Body of pancreas (tissue), 4 donors: ENCODE data around the gene C19orf12. TPM values are rescaled to one million over a fixed set of nuclear protein-coding genes. Genes with fewer than 3 reads are reported as not detected.
A peak's percentile ranks its signal among the peaks of the same experiment; 100 is the strongest.

Source experiments
- ATAC-seq: fragments of 150-250 bp; one replicate; pipeline ENCODE4 v1.9.1; 2016
- DNase-seq, 4 donors: peaks; one replicate each; pipeline ENCODE4 v3.0.0-alpha.2; 2019
- H3K27ac ChIP-seq, 4 donors: fragments of 200-600 bp; sonication (generic); 1 replicate in 3 of 4; 2 replicates in 1 of 4; pipeline versions ENCODE4 v1.5.1 to v1.6.1; 2016 to 2019; ENCODE audit warnings: mild to moderate bottlenecking in 1 of 4, mixed read lengths in 1 of 4, moderate library complexity in 1 of 4
- H3K27me3 ChIP-seq, 2 donors: fragments of 200-600 bp; sonication (generic); one replicate each; pipeline ENCODE4 v1.6.0; 2016; ENCODE audit warnings: mild to moderate bottlenecking in 1 of 2
- H3K36me3 ChIP-seq, 2 donors: fragments of 200-600 bp; sonication (generic); replicated peaks in 1 of 2; 2 replicates each; pipeline ENCODE4 v1.5.1; 2016; ENCODE audit warnings: low read depth in 2 of 2; ENCODE audit not compliant: insufficient read depth in 1 of 2
- H3K4me1 ChIP-seq: fragments of 200-600 bp; sonication (generic); one replicate; pipeline ENCODE4 v1.6.0; 2016
- H3K4me3 ChIP-seq, 2 donors: fragments of 200-600 bp; sonication (generic); 1 replicate in 1 of 2; 2 replicates in 1 of 2; pipeline ENCODE4 v1.5.1; 2016 to 2019
- H3K9me3 ChIP-seq, 3 donors: fragments of 200-600 bp; sonication (generic); 1 replicate in 2 of 3; 2 replicates in 1 of 3; pipeline ENCODE4 v1.5.1; 2016
- CTCF ChIP-seq, 7 experiments: fragments of 450-650 bp in 4 of 7; fragments of 200-600 bp in 3 of 7; sonication (generic) in 3 of 7; IDR thresholded peaks; one replicate each; pipeline ENCODE4 v1.5.1; 2016 to 2019; ENCODE audit warnings: antibody characterized with exemption in 7 of 7
- POLR2A ChIP-seq, 3 donors: fragments of 450-650 bp; IDR thresholded peaks; one replicate each; pipeline ENCODE4 v1.6.1; 2016; ENCODE audit warnings: antibody characterized with exemption in 3 of 3, mild to moderate bottlenecking in 2 of 3
- WGBS, 2 donors: methylation state at CpG; one replicate each; pipeline ENCODE4 v1.1.5; 2017; 5-methylcytosine and 5-hydroxymethylcytosine counted together
- intact Hi-C: fragments of 100-400 bp; cut with DNase I; formaldehyde crosslinking; loops from one replicate; pipeline ENCODE4 v1.15.1; 2023
- total RNA-seq, 2 donors: library from RNA; depleted of rRNA; stranded (reverse); fragments of >200 nt; gene quantifications; one replicate each; pipeline ENCODE4 v1.1.0, GENCODE V29; 2016

C19orf12 gene
- total RNA-seq, 2 donors from 2014 or later = 18.2 to 23.7 TPM

- intact Hi-C loops = no loop called here
- H3K27me3 ChIP-seq = no peaks in the 10 kb centered on the region
Measured at GRCh38 chr19:29687897-29688728, 26.9 kb downstream of the C19orf12 start.

GRCh38 chr19:29687244-29687896 is 27.7 kb downstream of the C19orf12 start:
- ATAC-seq (peak; percentile 65), DNase-seq (peak in 1 of 4 donors; percentile 36)
- H3K36me3 ChIP-seq = no peaks in the 10 kb centered on the region
- TF ChIP-seq CTCF (IDR thresholded peaks at IDR 0.05) (no peak), POLR2A (IDR thresholded peaks at IDR 0.05) (no peak)
- intact Hi-C loops = no loop called here
- no peak overlapping the region for H3K4me3 ChIP-seq
- no peaks in the 10 kb centered on the region for H3K27me3 ChIP-seq
- WGBS, 2 donors = 78 to 83% methylated on average over 17 of the region's 17 CpGs
- H3K4me1 ChIP-seq = no peaks in the 10 kb centered on the region
- H3K27ac ChIP-seq = peak overlapping the region in 1 of 4 donors; percentile 8
- H3K9me3 ChIP-seq = no peaks in the 10 kb centered on the region

More at GRCh38 chr19:29687897-29688728, 26.9 kb downstream of the C19orf12 start:
- no peak for DNase-seq
- H3K9me3 ChIP-seq = no peaks in the 10 kb centered on the region
- TF ChIP-seq CTCF (IDR thresholded peaks at IDR 0.05) (no peak), POLR2A (IDR thresholded peaks at IDR 0.05) (no peak)
- H3K27ac ChIP-seq = no peak overlapping the region
- no peaks in the 10 kb centered on the region for H3K4me1 ChIP-seq
- WGBS, 2 donors = 75 to 83% methylated on average over 18 of the region's 18 CpGs
- no peaks in the 10 kb centered on the region for H3K36me3 ChIP-seq
- no peak overlapping the region for H3K4me3 ChIP-seq
- no peak for ATAC-seq

GRCh38 chr19:29686285-29686805 is 28.7 kb downstream of the C19orf12 start:
- Histone ChIP-seq H3K27me3 (no peaks in the 10 kb centered on the region), H3K9me3 (no peaks in the 10 kb centered on the region), H3K36me3 (no peaks in the 10 kb centered on the region), H3K4me1 (no peaks in the 10 kb centered on the region), H3K27ac (no peak overlapping the region), H3K4me3 (no peak overlapping the region)
- ATAC-seq (no peak), DNase-seq (no peak)
- no peak for TF ChIP-seq CTCF (IDR thresholded peaks at IDR 0.05)
- no peak for TF ChIP-seq POLR2A (IDR thresholded peaks at IDR 0.05)
- intact Hi-C loops = no loop called here
- WGBS, 2 donors = 86 to 91% methylated on average over 8 of the region's 8 CpGs

- no peak overlapping the region for H3K27ac ChIP-seq
- H3K4me1 ChIP-seq = no peaks in the 10 kb centered on the region
- intact Hi-C loops = no loop called here
- no peak overlapping the region for H3K4me3 ChIP-seq
- no peak for DNase-seq
- WGBS, 2 donors = 38 to 54% methylated on average over 4 to 7 of the region's 7 CpGs
- ATAC-seq = no peak
- H3K27me3 ChIP-seq = no peaks in the 10 kb centered on the region
- H3K9me3 ChIP-seq = no peaks in the 10 kb centered on the region
- TF ChIP-seq POLR2A (IDR thresholded peaks at IDR 0.05) = no peak
- no peak for TF ChIP-seq CTCF (IDR thresholded peaks at IDR 0.05)
- no peaks in the 10 kb centered on the region for H3K36me3 ChIP-seq
Measured at GRCh38 chr19:29685326-29685725, 29.7 kb downstream of the C19orf12 start.
